ENCODE data around the gene KIF1A. TPM values are rescaled to one million over a fixed set of nuclear protein-coding genes. Genes with fewer than 3 reads are reported as not detected.

Gene KIF1A
- total and polyA plus RNA-seq, 2 of the 13 experiments (the other 11 are each of a cell fraction or from before 2014, with no cell fraction given), result 0.01 TPM; not detected in 1

DNA sequence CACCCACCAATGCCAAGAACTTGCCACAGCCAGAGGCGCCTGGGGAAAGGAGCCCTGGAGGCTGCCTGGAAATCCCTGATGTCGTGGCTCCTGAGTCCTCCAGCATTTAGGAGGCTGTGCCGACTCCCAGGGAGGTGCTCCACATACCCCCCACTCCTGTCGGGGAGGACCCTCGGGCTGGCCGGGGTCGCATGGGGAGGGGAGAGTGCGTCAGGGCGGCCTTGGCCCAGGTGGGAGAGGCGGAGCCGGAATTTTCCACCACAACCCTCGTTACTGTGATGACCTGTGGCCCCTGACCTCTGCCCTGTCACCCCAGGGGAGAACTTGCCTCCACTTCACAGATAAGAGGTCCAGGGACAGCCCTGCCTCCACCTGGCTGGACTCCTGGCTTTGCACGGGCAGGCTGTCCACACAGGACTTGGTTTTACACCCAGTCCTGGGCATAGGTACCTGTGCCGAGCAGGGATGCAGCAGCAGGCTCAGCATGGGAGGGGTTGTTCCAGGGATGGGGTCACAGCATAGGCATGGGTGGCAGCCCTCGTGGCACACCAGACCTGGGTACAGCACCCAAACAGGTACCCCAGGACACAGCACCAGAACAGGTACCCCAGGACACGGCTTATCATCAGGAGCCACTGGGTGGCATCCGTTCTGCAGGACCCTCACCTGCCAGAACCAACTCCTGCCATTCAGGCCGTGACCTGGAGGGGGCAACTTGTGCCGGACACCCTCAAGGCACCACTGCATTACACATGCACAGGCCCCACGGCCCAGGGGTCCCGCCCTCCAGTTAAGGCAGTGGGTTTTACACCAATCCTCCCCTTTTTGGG is 36.3 kb upstream of the KIF1A start (continued):
- TF ChIP-seq TRAFD1 (CRISPR knock-in tag; IDR thresholded peaks at IDR 0.05; ENCODE audit: borderline replicate concordance) (no peak), ZNF10 (CRISPR knock-in tag; IDR thresholded peaks at IDR 0.05; ENCODE audit: borderline replicate concordance, low read depth) (no peak), ZNF12 (CRISPR knock-in tag; IDR thresholded peaks at IDR 0.05) (peak; percentile 56; the same call in 1 of the 2 replicates), SETDB1 (CRISPR knock-in tag; IDR thresholded peaks at IDR 0.05; ENCODE audit: borderline replicate concordance) (no peak), ZGPAT (CRISPR knock-in tag; IDR thresholded peaks at IDR 0.05) (no peak), GATAD2A (CRISPR knock-in tag; IDR thresholded peaks at IDR 0.05) (no peak), ZNF83 (CRISPR knock-in tag; IDR thresholded peaks at IDR 0.05; ENCODE audit: borderline replicate concordance) (no peak), ELF4 (CRISPR knock-in tag; IDR thresholded peaks at IDR 0.05; ENCODE audit: borderline replicate concordance) (no peak), STAG1 (CRISPR knock-in tag; IDR thresholded peaks at IDR 0.05) (peak; percentile 99), SATB2 (CRISPR knock-in tag; IDR thresholded peaks at IDR 0.05) (no peak), GFI1 (CRISPR knock-in tag; IDR thresholded peaks at IDR 0.05; ENCODE audit: borderline replicate concordance) (no peak), FOXM1 (CRISPR knock-in tag; IDR thresholded peaks at IDR 0.05) (no peak), ZNF33B (CRISPR knock-in tag; IDR thresholded peaks at IDR 0.05) (no peak), HDAC1 (CRISPR knock-in tag; IDR thresholded peaks at IDR 0.05) (no peak), EZH2 (conservative IDR thresholded peaks at IDR 0.05; ENCODE audit: low read depth, low read length) (no peak), PTBP1 (IDR thresholded peaks at IDR 0.05; ENCODE audit: low read depth, low read length, poor library complexity, severe bottlenecking) (no peak)
- TF ChIP-seq, protein P1, sequence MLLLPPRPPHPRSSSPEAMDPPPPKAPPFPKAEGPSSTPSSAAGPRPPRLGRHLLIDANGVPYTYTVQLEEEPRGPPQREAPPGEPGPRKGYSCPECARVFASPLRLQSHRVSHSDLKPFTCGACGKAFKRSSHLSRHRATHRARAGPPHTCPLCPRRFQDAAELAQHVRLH (CRISPR knock-in tag; IDR thresholded peaks at IDR 0.05; ENCODE audit: borderline replicate concordance, low read depth), result no peak
- TF ChIP-seq, protein P2, sequence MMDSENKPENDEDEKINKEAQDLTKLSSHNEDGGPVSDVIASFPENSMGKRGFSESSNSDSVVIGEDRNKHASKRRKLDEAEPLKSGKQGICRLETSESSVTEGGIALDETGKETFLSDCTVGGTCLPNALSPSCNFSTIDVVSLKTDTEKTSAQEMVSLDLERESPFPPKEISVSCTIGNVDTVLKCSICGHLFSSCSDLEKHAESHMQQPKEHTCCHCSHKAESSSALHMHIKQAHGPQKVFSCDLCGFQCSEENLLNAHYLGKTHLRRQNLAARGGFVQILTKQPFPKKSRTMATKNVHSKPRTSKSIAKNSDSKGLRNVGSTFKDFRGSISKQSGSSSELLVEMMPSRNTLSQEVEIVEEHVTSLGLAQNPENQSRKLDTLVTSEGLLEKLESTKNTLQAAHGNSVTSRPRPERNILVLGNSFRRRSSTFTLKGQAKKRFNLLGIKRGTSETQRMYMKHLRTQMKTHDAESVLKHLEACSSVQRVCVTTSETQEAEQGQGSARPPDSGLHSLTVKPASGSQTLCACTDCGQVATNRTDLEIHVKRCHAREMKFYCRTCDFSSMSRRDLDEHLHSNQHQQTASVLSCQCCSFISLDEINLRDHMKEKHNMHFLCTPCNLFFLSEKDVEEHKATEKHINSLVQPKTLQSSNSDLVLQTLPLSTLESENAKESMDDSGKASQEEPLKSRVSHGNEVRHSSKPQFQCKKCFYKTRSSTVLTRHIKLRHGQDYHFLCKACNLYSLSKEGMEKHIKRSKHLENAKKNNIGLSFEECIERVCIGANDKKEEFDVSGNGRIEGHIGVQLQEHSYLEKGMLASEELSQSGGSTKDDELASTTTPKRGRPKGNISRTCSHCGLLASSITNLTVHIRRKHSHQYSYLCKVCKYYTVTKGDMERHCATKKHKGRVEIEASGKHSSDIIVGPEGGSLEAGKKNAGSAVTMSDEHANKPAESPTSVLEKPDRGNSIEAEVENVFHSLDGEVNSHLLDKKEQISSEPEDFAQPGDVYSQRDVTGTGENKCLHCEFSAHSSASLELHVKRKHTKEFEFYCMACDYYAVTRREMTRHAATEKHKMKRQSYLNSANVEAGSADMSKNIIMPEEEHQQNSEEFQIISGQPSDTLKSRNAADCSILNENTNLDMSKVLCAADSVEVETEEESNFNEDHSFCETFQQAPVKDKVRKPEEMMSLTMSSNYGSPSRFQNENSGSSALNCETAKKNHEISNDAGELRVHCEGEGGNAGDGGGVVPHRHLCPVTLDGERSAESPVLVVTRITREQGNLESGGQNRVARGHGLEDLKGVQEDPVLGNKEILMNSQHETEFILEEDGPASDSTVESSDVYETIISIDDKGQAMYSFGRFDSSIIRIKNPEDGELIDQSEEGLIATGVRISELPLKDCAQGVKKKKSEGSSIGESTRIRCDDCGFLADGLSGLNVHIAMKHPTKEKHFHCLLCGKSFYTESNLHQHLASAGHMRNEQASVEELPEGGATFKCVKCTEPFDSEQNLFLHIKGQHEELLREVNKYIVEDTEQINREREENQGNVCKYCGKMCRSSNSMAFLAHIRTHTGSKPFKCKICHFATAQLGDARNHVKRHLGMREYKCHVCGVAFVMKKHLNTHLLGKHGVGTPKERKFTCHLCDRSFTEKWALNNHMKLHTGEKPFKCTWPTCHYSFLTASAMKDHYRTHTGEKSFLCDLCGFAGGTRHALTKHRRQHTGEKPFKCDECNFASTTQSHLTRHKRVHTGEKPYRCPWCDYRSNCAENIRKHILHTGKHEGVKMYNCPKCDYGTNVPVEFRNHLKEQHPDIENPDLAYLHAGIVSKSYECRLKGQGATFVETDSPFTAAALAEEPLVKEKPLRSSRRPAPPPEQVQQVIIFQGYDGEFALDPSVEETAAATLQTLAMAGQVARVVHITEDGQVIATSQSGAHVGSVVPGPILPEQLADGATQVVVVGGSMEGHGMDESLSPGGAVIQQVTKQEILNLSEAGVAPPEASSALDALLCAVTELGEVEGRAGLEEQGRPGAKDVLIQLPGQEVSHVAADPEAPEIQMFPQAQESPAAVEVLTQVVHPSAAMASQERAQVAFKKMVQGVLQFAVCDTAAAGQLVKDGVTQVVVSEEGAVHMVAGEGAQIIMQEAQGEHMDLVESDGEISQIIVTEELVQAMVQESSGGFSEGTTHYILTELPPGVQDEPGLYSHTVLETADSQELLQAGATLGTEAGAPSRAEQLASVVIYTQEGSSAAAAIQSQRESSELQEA (CRISPR knock-in tag; IDR thresholded peaks at IDR 0.05; ENCODE audit: not compliant biosample characterization), result peak; percentile 29
